Stimulated activated CD8-positive, alpha-beta memory T cell treated with anti-CD3 and anti-CD28 coated beads, Interleukin-4, amount 100 ng/mL, for 4 hours (primary cell): Measurements from ENCODE around the gene VAMP5.
"Not testable (repeated sequence)": the region's sequence is repeated elsewhere in the genome, so short reads cannot be mapped to it uniquely, and the experiment has no call there.

Experiments used
- DNase-seq, 2 donors: peaks; one replicate each; pipeline ENCODE4 v3.0.0-alpha.2; 2020; ENCODE audit warnings: low read depth in 2 of 2, low spot score in 1 of 2

Gene VAMP5

GRCh38 chr2:85600951-85601770 lies 16.9 kb downstream of the VAMP5 start:
- DNase-seq: no peak

- no peak for DNase-seq
Observed at GRCh38 chr2:85601771-85602475, 17.7 kb downstream of the VAMP5 start.

- DNase-seq: peak; percentile 59 to 80
Observed at GRCh38 chr2:85602476-85603234, 18.4 kb downstream of the VAMP5 start, which contains the start of gene TMEM150A. Gene TMEM150A, minus strand, starts transcription at chr2:85602698. Its CDS starts 750 bp downstream, at chr2:85601948.

- not testable (repeated sequence) for DNase-seq
Observed at GRCh38 chr2:85604133-85604444, 19.9 kb downstream of the VAMP5 start.

GRCh38 chr2:85604568-85605339 lies 20.5 kb downstream of the VAMP5 start:
- DNase-seq: no peak

GRCh38 chr2:85605406-85606115 lies 21.3 kb downstream of the VAMP5 start:
- no peak for DNase-seq

- no peak for DNase-seq
Observed at GRCh38 chr2:85606116-85606455, 21.9 kb downstream of the VAMP5 start.

GRCh38 chr2:85607268-85608215 lies 23.3 kb downstream of the VAMP5 start:
- no peak for DNase-seq

- no peak for DNase-seq
Observed at GRCh38 chr2:85611217-85611704, 27.0 kb downstream of the VAMP5 start.

GRCh38 chr2:85611705-85612587 lies 27.7 kb downstream of the VAMP5 start, which contains the start of gene C2orf68:
Gene C2orf68, minus strand, starts transcription at chr2:85612066. Its CDS starts 82 bp downstream, at chr2:85611984.
- peak; percentile 54 to 70 for DNase-seq

GRCh38 chr2:85613717-85614515 lies 29.7 kb downstream of the VAMP5 start:
- DNase-seq: no peak

- not testable (repeated sequence) for DNase-seq
Observed at GRCh38 chr2:85614757-85615156, 30.5 kb downstream of the VAMP5 start.

GRCh38 chr2:85615413-85615728 lies 31.1 kb downstream of the VAMP5 start:
- no peak for DNase-seq

GRCh38 chr2:85617723-85618122 lies 33.5 kb downstream of the VAMP5 start:
- not testable (repeated sequence) for DNase-seq

GRCh38 chr2:85619617-85620016 lies 35.4 kb downstream of the VAMP5 start:
- no peak for DNase-seq

- DNase-seq: no peak
Observed at GRCh38 chr2:85621338-85621737, 37.1 kb downstream of the VAMP5 start.

GRCh38 chr2:85623991-85624390 lies 39.8 kb downstream of the VAMP5 start:
- no peak for DNase-seq
